Activated CD4-positive, alpha-beta memory T cell treated with anti-CD3 and anti-CD28 coated beads, Interleukin-2, amount 10 ng/mL, durations not matched to agents 7 days and 5 days (primary cell): ENCODE results near the gene SRPRB. TPM values are rescaled to one million over a fixed set of nuclear protein-coding genes. Genes with fewer than 3 reads are reported as not detected.

Experiments
- CTCF ChIA-PET: fragments of 350-600 bp; sonication (Branson Sonifier 250); formaldehyde crosslinking; loops from one replicate; lab custom pipeline; 2021; ENCODE audit warnings: antibody characterized with exemption, inconsistent platforms; lab: Charles Lee
- POLR2A ChIA-PET: fragments of 350-600 bp; sonication (Branson Sonifier 250); formaldehyde crosslinking; loops from one replicate; lab custom pipeline; 2021; ENCODE audit warnings: antibody characterized with exemption; lab: Charles Lee
- DNase-seq: peaks from one replicate; pipeline ENCODE4 v3.0.0-alpha.2; 2020
- H3K27ac Mint-ChIP-seq: one replicate; pipeline ENCODE4 v1.8.0; 2021; ENCODE audit warnings: mild to moderate bottlenecking, mixed read lengths
- H3K27me3 Mint-ChIP-seq: one replicate; pipeline ENCODE4 v1.8.0; 2021; ENCODE audit warnings: mixed read lengths
- H3K36me3 Mint-ChIP-seq: one replicate; pipeline ENCODE4 v1.8.0; 2021; ENCODE audit warnings: low read depth, mixed read lengths
- H3K4me1 Mint-ChIP-seq: one replicate; pipeline ENCODE4 v1.8.0; 2021; ENCODE audit warnings: mixed read lengths
- H3K4me3 Mint-ChIP-seq: one replicate; pipeline ENCODE4 v1.8.0; 2021; ENCODE audit warnings: mild to moderate bottlenecking, mixed read lengths
- H3K9me3 Mint-ChIP-seq: one replicate; pipeline ENCODE4 v1.8.0; 2021; ENCODE audit warnings: mixed read lengths
- total RNA-seq, 2 experiments: library from RNA; stranded (reverse); gene quantifications; one replicate each; pipeline ENCODE4 v1.2.3, GENCODE V29; 2021

SRPRB gene
- total RNA-seq, 2 experiments from 2014 or later: 44.5 to 46.8 TPM

DNA sequence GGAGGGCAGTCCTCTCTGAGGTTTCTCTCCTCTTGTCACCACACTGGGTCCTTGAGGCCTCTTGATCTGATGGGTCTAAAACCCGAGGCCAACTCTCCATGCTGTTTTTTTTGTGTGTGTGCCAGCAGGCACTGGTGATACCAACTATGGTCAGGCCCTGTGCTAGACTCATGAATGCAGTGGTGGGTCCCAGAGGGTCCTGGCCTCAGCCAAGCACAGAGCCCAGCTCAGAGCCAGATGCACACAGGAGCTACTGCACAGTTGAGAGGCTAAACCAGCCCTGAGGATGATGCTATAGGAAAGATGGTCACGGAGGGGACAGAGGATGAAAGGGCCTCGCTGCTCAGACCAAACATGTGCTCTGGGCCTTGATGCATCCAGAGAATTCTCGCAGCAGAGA is 56.5 kb downstream of the SRPRB start:
- Mint-ChIP-seq H3K27me3 (peaks cover 2% of the 10 kb centered on the region), H3K36me3 (no peaks in the 10 kb centered on the region), H3K27ac (no peak overlapping the region), H3K4me1 (peaks cover 7% of the 10 kb centered on the region), H3K4me3 (no peak overlapping the region), H3K9me3 (no peaks in the 10 kb centered on the region)
- ChIA-PET POLR2A (no interaction called here), CTCF (no interaction called here)
- DNase-seq: no peak

DNA sequence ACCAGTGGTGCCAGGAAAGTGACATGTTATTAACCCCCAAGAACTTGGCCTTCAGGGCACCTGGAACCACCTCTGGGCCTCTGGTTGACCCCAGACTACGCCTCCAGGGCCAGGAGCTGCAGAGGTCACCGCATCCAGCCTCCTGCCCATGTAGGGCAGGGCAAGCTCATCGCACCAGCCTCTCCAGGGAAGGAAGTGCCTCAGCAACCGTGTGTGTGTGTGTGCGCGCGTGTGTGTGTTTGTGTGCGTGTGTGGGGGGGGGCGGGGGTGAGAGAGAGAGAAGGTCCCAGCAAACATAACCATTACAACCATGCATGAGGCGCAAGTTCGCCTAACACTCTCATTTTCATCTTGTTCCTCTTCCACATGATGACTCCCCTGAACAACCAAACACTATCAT is 58.3 kb downstream of the SRPRB start:
- Mint-ChIP-seq H3K4me1 (no peaks in the 10 kb centered on the region), H3K36me3 (no peaks in the 10 kb centered on the region), H3K4me3 (no peak overlapping the region), H3K9me3 (no peaks in the 10 kb centered on the region), H3K27ac (no peak overlapping the region), H3K27me3 (peaks cover 5% of the 10 kb centered on the region)
- POLR2A ChIA-PET: no interaction called here
- CTCF ChIA-PET: no interaction called here
- no peak for DNase-seq

DNA sequence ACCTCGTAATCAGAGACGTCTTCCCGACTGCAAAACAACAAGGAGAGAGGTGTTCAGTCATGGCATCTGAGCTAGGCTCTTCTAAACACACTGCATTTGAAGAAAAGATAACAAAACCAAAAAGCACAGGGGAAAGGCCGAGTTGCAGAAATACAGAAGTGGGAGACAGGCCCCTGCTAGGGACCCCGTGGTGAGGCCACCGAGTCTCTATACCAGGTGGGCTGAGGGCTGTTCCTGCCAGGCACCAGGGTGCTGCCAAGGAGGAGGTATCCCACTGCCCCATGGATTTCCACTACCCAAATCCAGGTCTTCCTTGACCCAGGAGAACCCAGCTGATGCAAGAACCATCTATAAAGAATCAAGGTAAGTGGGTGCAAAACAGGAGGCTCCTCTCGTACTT is 59.0 kb downstream of the SRPRB start:
- Mint-ChIP-seq H3K36me3 (no peaks in the 10 kb centered on the region), H3K27ac (no peak overlapping the region), H3K4me3 (no peak overlapping the region), H3K27me3 (peaks cover 7% of the 10 kb centered on the region), H3K9me3 (no peaks in the 10 kb centered on the region), H3K4me1 (no peaks in the 10 kb centered on the region)
- DNase-seq: no peak
- ChIA-PET POLR2A (no interaction called here), CTCF (no interaction called here)

DNA sequence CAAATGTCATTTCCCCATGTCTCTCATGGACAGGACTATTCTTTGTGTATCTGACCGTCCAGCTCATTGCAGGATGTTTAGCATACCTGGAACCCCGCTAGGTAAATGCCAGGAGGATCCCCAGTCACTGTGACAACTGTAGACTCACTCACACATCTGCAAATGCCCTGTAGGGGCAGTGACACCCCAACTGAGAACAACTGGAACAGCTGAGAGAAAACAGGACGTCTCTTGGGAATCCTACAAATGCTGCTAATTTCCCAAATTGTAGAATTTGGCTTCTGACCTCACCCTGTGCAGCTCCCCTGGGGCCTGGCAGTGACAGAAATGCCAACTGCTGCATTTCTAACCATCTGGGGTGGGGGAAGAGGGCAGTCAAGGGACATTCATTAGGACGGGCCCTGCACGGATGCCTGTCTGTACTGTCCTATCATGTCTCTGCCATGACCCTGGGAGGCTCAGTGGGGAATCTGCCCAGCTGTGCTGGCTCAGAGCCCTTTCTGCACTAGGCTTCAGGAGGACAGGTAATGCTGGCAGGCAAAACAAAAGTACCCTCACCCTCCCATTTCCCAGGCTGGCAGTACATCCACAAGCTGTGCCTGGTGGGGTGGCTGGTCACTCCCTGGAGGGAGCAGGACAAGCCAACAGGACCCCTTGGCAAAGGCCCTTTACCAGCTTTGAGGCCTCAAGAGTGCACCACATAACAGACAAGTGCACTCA is 59.7 kb downstream of the SRPRB start:
- POLR2A ChIA-PET: no interaction called here
- H3K9me3 Mint-ChIP-seq: no peaks in the 10 kb centered on the region
- no peaks in the 10 kb centered on the region for H3K4me1 Mint-ChIP-seq
- H3K36me3 Mint-ChIP-seq: no peaks in the 10 kb centered on the region
- H3K27me3 Mint-ChIP-seq: peaks cover 7% of the 10 kb centered on the region
- CTCF ChIA-PET: no interaction called here
- no peak overlapping the region for H3K4me3 Mint-ChIP-seq
- H3K27ac Mint-ChIP-seq: no peak overlapping the region
- DNase-seq: no peak

DNA sequence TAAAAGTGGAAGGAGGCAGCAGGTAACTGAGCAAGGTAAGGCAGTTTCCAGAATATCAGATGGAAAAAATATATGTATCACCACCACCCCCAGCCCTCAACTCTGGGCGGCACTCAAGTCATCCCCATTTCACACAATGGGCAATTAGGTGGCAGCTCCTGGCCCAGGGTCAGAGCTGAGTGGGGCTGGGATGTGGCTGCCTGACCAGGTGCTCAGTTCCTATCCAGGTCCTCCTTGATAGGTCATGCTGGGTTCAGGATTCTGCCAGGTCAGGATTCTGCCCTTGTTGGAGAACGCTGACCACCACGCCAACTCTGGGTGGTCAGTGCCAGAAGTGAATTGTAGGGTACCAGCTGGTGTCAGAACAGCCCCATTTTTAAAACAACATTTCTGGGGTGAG is 60.5 kb downstream of the SRPRB start:
- H3K27me3 Mint-ChIP-seq: peaks cover 7% of the 10 kb centered on the region
- no peak overlapping the region for H3K4me3 Mint-ChIP-seq
- no peak overlapping the region for H3K27ac Mint-ChIP-seq
- ChIA-PET POLR2A (no interaction called here), CTCF (no interaction called here)
- H3K4me1 Mint-ChIP-seq: no peaks in the 10 kb centered on the region
- DNase-seq: no peak
- H3K9me3 Mint-ChIP-seq: no peaks in the 10 kb centered on the region
- H3K36me3 Mint-ChIP-seq: no peaks in the 10 kb centered on the region

DNA sequence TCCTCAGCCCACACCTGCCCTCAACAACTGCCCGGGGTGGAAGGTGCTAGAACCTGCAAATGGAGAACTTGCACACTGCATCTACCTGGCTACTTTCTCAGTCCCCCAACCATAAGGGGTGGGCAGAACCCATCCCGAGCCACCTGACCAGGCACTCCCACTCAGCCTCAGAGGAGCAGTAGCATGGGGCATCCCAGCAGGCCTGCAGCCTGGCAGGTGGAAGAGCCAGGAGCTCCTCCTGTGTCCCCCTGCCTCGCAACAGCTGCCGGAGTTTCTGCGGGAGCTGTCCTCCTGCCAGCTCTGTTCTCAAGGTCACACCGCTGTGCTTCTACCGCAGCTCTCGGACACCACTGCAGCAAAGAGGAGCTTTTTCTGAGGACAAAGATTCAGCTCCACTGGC is 62.6 kb downstream of the SRPRB start:
- peaks cover 7% of the 10 kb centered on the region for H3K27me3 Mint-ChIP-seq
- ChIA-PET POLR2A (no interaction called here), CTCF (no interaction called here)
- no peaks in the 10 kb centered on the region for H3K9me3 Mint-ChIP-seq
- no peak overlapping the region for H3K4me3 Mint-ChIP-seq
- DNase-seq: no peak
- no peaks in the 10 kb centered on the region for H3K36me3 Mint-ChIP-seq
- H3K27ac Mint-ChIP-seq: no peak overlapping the region
- no peaks in the 10 kb centered on the region for H3K4me1 Mint-ChIP-seq

DNA sequence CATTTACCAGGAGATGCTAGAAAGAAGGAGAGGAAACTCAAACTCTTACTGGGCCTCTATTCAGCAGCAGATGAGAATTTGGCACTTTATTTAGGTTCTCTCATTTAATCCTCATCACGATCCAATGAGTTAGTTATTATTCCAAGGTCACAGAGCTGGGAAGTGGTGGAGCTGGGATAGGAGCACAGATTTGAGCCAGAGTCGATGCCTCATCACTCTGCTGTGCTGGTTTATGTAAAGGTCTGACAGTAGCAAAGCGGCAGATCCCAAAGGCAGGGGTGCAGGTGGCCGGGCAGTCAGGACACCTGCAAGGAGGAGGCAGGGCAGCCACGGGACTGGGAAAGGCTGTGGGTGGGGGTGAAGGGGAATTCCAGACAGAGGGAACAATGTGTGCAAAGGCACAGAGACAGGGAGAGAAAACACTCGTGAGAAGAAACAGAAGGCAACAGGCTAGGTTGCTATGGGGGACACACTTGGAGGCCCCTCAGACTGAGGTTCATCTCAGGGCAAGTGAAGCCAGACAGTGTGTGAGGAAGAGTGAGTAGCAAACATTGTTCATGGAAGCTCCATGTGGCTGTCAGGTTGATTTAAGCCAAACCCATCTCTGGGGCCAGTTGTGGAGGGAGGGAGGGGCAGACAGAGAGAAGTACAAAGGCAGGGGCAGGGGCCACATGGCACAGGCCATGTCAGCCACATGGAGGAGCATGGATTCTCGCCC is 63.3 kb downstream of the SRPRB start:
- CTCF ChIA-PET: no interaction called here
- Mint-ChIP-seq H3K27ac (no peak overlapping the region), H3K27me3 (peaks cover 7% of the 10 kb centered on the region), H3K36me3 (no peaks in the 10 kb centered on the region), H3K9me3 (no peaks in the 10 kb centered on the region), H3K4me1 (peaks cover 1% of the 10 kb centered on the region), H3K4me3 (no peak overlapping the region)
- POLR2A ChIA-PET: no interaction called here
- DNase-seq: no peak

DNA sequence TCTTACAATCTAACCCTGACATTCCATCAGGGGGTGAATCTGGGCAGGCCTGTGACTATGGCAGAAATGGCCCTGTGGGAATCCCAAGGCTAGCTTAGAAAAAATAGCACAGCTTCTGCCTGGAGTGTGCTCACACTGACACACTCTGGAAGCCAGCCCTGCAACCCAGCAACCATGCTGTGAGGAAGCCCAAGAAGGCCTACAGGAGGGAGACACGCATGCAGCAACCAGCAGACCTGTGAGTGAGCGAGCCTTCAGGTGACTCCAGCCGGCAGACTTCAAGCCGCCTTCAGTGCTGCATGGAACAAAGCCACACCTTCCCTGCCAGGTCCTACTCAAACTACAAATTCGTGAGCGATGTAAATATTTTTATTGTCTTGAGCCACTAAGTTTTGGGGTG is 64.0 kb downstream of the SRPRB start:
- DNase-seq: no peak
- no peak overlapping the region for H3K4me3 Mint-ChIP-seq
- H3K36me3 Mint-ChIP-seq: no peaks in the 10 kb centered on the region
- peaks cover 4% of the 10 kb centered on the region for H3K4me1 Mint-ChIP-seq
- no peak overlapping the region for H3K27ac Mint-ChIP-seq
- H3K9me3 Mint-ChIP-seq: no peaks in the 10 kb centered on the region
- POLR2A ChIA-PET: no interaction called here
- CTCF ChIA-PET: no interaction called here
- H3K27me3 Mint-ChIP-seq: peaks cover 5% of the 10 kb centered on the region

DNA sequence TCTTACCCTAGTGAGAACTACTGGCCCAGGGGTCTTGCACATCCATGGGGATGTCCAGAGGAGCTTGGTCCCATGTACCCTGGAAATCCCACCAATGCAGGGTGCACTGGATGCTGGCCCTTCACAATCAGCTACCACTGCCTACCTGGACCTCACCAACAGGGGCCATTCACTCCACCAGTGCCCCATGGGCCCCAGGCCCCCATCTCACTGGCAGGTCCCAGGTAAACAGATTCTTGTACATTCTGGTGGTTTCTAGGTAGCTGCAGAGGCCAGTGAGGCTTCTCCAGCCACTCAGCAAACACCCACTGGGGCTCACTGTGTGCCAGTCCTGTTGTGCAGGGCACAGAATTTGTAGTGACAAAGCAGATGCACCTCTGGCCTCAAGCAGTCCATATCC is 65.2 kb downstream of the SRPRB start:
- H3K27ac Mint-ChIP-seq: no peak overlapping the region
- H3K4me1 Mint-ChIP-seq: peaks cover 6% of the 10 kb centered on the region
- POLR2A ChIA-PET: no interaction called here
- no peaks in the 10 kb centered on the region for H3K9me3 Mint-ChIP-seq
- CTCF ChIA-PET: no interaction called here
- no peak overlapping the region for H3K4me3 Mint-ChIP-seq
- no peaks in the 10 kb centered on the region for H3K36me3 Mint-ChIP-seq
- H3K27me3 Mint-ChIP-seq: peaks cover 10% of the 10 kb centered on the region
- DNase-seq: no peak

Other genes with a start within 250 kb of the SRPRB start
- gene CDV3, start 232.1 kb upstream of the SRPRB start, total RNA-seq: 100 to 1,000 TPM; 198 to 211 TPM
- gene TOPBP1, start 143.9 kb upstream of the SRPRB start, total RNA-seq: 10 to 100 TPM; 76.9 to 82.4 TPM
- 1 to 10 TPM in 1 of 2 experiments, under 1 TPM in 1; 0.15 to 1.2 TPM for gene TF, start 59.4 kb upstream of the SRPRB start, total RNA-seq
- gene RAB6B, start 90.1 kb downstream of the SRPRB start, total RNA-seq: 1 to 10 TPM; 3.3 to 4.5 TPM
- gene SLCO2A1, start 224.1 kb downstream of the SRPRB start, total RNA-seq: not detected